HepG2 (cell line): ENCODE measurements around the gene JPH3. TPM values are rescaled to one million over a fixed set of nuclear protein-coding genes. Genes with fewer than 3 reads are reported as not detected.

Experiments
- ATAC-seq: fragments of 200-7000 bp; cut with Tn5 transposase; 3 replicates; pipeline ENCODE4 v1.9.1; 2020; ENCODE audit warnings: mild to moderate bottlenecking, moderate library complexity
- BruUV-seq: library from RNA; stranded (reverse); fragments of 400-500 nt; replicated peaks from 2 replicates; lab custom pipeline; 2021; lab: Mats Ljungman, UMichigan
- CTCF ChIA-PET: fragments of 300-600 bp; formaldehyde crosslinking; extraction: SDS; loops from one replicate; lab custom pipeline; 2021; ENCODE audit warnings: low total read pairs, inconsistent platforms, low intra/inter-chr PET ratio; lab: Yijun Ruan, JAX
- POLR2A ChIA-PET: fragments of 350-600 bp; sonication (Branson Sonifier 250); formaldehyde crosslinking; loops from one replicate; lab custom pipeline; 2020; ENCODE audit warnings: antibody characterized with exemption, inconsistent platforms; lab: Yijun Ruan, JAX
- DNase-seq: peaks from one replicate; pipeline ENCODE4 v3.0.0-alpha.2; 2015; ENCODE audit warnings: low spot score
- FAIRE-seq: peaks from 3 replicates; lab custom pipeline; 2011; peaks lifted over from hg19 to GRCh38; lab: Jason Lieb, UNC
- H2AFZ ChIP-seq: one replicate; pipeline ENCODE4 v1.6.1; 2011; ENCODE audit warnings: low read length, inconsistent platforms
- H3K27ac ChIP-seq: fragments of 300-600 bp; 3 replicates; pipeline ENCODE4 v1.8.0; 2011; ENCODE audit warnings: mixed run types, mild to moderate bottlenecking, mixed read lengths, low read length, inconsistent platforms; ENCODE audit not compliant: insufficient read depth; ENCODE audit errors: extremely low read length
- H3K27me3 ChIP-seq, 2 experiments: fragments of 200-600 bp in 1 of 2; 2 replicates in 1 of 2; 3 replicates in 1 of 2; pipeline versions ENCODE4 v1.6.0 to v1.8.0; 2011; ENCODE audit warnings: low read length in 2 of 2, mild to moderate bottlenecking in 2 of 2, moderate library complexity in 2 of 2, inconsistent platforms in 1 of 2; ENCODE audit not compliant: insufficient read depth in 2 of 2, control insufficient read depth in 1 of 2
- H3K36me3 ChIP-seq, 2 experiments: fragments of 200-600 bp in 1 of 2; replicated peaks in 1 of 2; 2 replicates in 1 of 2; 3 replicates in 1 of 2; pipeline versions ENCODE4 v1.5.1 to v1.8.0; 2011; ENCODE audit warnings: low read length in 2 of 2, inconsistent platforms in 1 of 2; ENCODE audit not compliant: insufficient read depth in 2 of 2, control insufficient read depth in 1 of 2
- H3K4me1 ChIP-seq: 2 replicates; pipeline ENCODE4 v1.5.1; 2012; ENCODE audit warnings: low read length, inconsistent platforms; ENCODE audit not compliant: insufficient read depth
- H3K4me2 ChIP-seq: 2 replicates; pipeline ENCODE4 v1.6.0; 2011; ENCODE audit warnings: low read depth, low read length, inconsistent platforms
- H3K4me3 ChIP-seq, 3 experiments: fragments of 200-600 bp in 1 of 3; sonication (generic), shearing (Covaris generic) in 1 of 3; replicated peaks in 1 of 3; 2 replicates each; pipeline ENCODE4 v1.5.1; 2011 to 2016; ENCODE audit warnings: low read length in 3 of 3, inconsistent platforms in 2 of 3, low read depth in 2 of 3, mild to moderate bottlenecking in 2 of 3, control low read depth in 1 of 3, mixed read lengths in 1 of 3; ENCODE audit not compliant: insufficient read depth in 1 of 3
- H3K79me2 ChIP-seq: one replicate; pipeline ENCODE4 v1.6.1; 2011; ENCODE audit warnings: low read length, inconsistent platforms; ENCODE audit not compliant: insufficient read depth
- H3K9ac ChIP-seq: 2 replicates; pipeline ENCODE4 v1.6.0; 2011; ENCODE audit warnings: mild to moderate bottlenecking, low read depth, low read length, inconsistent platforms; ENCODE audit not compliant: insufficient read depth
- H3K9me3 ChIP-seq: 2 replicates; pipeline ENCODE4 v1.5.1; 2012; ENCODE audit warnings: mild to moderate bottlenecking, low read length
- H4K20me1 ChIP-seq: 2 replicates; pipeline ENCODE4 v1.6.0; 2011; ENCODE audit warnings: inconsistent platforms, mild to moderate bottlenecking, low read length, moderate library complexity; ENCODE audit not compliant: insufficient read depth
- HDAC2 ChIP-seq: sonication (generic); formaldehyde crosslinking; IDR thresholded peaks from 2 replicates; pipeline ENCODE4 v1.4.0; 2020; ENCODE audit warnings: missing genetic modification reagents
- SMARCE1 ChIP-seq: fragments of 450-650 bp; IDR thresholded peaks from 2 replicates; pipeline ENCODE4 v1.6.1; 2017; ENCODE audit warnings: borderline replicate concordance
- ZNF598 ChIP-seq: sonication (generic); formaldehyde crosslinking; IDR thresholded peaks from 2 replicates; pipeline ENCODE4 v1.5.1; 2020; ENCODE audit warnings: mild to moderate bottlenecking, missing genetic modification reagents, borderline replicate concordance
- ZNF768 ChIP-seq: sonication (generic); formaldehyde crosslinking; IDR thresholded peaks from 2 replicates; pipeline ENCODE4 v1.4.0; 2020; ENCODE audit warnings: missing genetic modification reagents
- WGBS: methylation state at CpG from one replicate; pipeline ENCODE4 v1.1.6; 2017; ENCODE audit warnings: low lambda C conversion rate; 5-methylcytosine and 5-hydroxymethylcytosine counted together
- in situ Hi-C: cut with HindIII; loops from 2 replicates; pipeline ENCODE4 v1.10.0; 2017; ENCODE audit warnings: low pct_unique_long_range_greater_than_20kb; ENCODE audit not compliant: extremely low pct_ligation_motif_present
- intact Hi-C: fragments of 100-400 bp; cut with micrococcal nuclease; formaldehyde crosslinking; loops from one replicate; pipeline ENCODE4 v1.10.0; 2022; ENCODE audit not compliant: unreplicated experiment
- polyA plus RNA-seq, 8 experiments: library from polyadenylated mRNA; depleted of rRNA in 3 of 8; stranded (reverse) in 7 of 8; unstranded in 1 of 8; fragments of >200 nt; fragmentation: Illumina TruSeq in 4 of 8; extraction: Trizol in 4 of 8; gene quantifications; 2 replicates each; pipeline versions ENCODE4 v1.2.1 to v1.2.3, GENCODE V29; 2011 to 2016; ENCODE audit warnings: low read depth in 4 of 8, missing spikeins in 1 of 8, mixed read lengths in 1 of 8; ENCODE audit not compliant: insufficient read depth in 1 of 8
- total RNA-seq, 5 experiments: library from RNA; depleted of rRNA; stranded (reverse); fragments of >200 nt; fragmentation: Illumina TruSeq; extraction: Trizol; gene quantifications; 2 replicates each; pipeline ENCODE4 v1.2.3, GENCODE V29; 2016; ENCODE audit warnings: low read depth in 1 of 5
- TF ChIP-seq, protein P1 (sequence below): sonication (generic); formaldehyde crosslinking; IDR thresholded peaks from one replicate; pipeline ENCODE4 v1.5.1; 2020; ENCODE audit warnings: mild to moderate bottlenecking, missing genetic modification reagents; ENCODE audit errors: not compliant biosample characterization
- TF ChIP-seq, protein P2 (sequence below): fragments of 450-650 bp; IDR thresholded peaks from 2 replicates; pipeline ENCODE4 v1.6.1; 2016
- TF ChIP-seq, protein P3 (sequence below): IDR thresholded peaks from 2 replicates; pipeline ENCODE4 v1.6.1; 2016; ENCODE audit warnings: low read depth, missing genetic modification reagents, missing compliant biosample characterization

JPH3 gene
- total and polyA plus RNA-seq, 2 of the 13 experiments (the other 11 are each of a cell fraction or from before 2014, with no cell fraction given): not detected

DNA sequence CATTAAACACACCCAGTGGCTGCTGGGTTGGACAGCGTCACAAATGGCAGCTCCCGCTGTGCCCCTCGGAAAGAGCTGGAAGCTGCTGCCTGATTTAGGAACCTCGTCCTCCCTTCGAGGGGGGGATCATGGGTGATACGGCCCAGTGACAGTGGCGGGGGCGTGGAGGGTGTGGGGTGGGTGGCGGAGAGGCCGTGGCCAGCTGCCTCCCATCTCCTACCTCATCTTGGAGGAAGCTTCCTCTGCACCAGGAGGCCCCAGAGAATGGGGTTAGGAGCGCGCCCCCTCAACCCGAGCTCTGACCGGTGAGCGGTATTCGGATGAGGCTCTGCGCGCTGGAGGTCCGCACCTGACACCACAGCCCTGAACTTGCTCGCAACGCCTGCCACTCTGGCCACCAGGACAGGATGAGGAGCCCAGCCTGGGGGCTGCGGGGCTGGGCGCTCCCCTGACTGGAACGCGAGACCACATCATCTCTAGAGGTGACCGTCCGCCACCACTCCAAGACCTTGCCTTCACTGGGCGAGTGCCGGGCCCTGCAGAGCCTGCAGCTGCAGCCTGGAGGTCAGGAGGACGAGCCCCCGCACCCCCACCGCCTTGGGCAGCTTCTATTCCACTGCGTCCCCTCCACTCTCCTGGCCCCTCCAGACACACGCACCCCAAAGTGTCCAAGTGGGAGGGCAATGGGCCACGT is 82.5 kb downstream of the JPH3 start (continued):
- no peak for TF ChIP-seq HDAC2 (CRISPR knock-in tag)
- TF ChIP-seq, protein P1, sequence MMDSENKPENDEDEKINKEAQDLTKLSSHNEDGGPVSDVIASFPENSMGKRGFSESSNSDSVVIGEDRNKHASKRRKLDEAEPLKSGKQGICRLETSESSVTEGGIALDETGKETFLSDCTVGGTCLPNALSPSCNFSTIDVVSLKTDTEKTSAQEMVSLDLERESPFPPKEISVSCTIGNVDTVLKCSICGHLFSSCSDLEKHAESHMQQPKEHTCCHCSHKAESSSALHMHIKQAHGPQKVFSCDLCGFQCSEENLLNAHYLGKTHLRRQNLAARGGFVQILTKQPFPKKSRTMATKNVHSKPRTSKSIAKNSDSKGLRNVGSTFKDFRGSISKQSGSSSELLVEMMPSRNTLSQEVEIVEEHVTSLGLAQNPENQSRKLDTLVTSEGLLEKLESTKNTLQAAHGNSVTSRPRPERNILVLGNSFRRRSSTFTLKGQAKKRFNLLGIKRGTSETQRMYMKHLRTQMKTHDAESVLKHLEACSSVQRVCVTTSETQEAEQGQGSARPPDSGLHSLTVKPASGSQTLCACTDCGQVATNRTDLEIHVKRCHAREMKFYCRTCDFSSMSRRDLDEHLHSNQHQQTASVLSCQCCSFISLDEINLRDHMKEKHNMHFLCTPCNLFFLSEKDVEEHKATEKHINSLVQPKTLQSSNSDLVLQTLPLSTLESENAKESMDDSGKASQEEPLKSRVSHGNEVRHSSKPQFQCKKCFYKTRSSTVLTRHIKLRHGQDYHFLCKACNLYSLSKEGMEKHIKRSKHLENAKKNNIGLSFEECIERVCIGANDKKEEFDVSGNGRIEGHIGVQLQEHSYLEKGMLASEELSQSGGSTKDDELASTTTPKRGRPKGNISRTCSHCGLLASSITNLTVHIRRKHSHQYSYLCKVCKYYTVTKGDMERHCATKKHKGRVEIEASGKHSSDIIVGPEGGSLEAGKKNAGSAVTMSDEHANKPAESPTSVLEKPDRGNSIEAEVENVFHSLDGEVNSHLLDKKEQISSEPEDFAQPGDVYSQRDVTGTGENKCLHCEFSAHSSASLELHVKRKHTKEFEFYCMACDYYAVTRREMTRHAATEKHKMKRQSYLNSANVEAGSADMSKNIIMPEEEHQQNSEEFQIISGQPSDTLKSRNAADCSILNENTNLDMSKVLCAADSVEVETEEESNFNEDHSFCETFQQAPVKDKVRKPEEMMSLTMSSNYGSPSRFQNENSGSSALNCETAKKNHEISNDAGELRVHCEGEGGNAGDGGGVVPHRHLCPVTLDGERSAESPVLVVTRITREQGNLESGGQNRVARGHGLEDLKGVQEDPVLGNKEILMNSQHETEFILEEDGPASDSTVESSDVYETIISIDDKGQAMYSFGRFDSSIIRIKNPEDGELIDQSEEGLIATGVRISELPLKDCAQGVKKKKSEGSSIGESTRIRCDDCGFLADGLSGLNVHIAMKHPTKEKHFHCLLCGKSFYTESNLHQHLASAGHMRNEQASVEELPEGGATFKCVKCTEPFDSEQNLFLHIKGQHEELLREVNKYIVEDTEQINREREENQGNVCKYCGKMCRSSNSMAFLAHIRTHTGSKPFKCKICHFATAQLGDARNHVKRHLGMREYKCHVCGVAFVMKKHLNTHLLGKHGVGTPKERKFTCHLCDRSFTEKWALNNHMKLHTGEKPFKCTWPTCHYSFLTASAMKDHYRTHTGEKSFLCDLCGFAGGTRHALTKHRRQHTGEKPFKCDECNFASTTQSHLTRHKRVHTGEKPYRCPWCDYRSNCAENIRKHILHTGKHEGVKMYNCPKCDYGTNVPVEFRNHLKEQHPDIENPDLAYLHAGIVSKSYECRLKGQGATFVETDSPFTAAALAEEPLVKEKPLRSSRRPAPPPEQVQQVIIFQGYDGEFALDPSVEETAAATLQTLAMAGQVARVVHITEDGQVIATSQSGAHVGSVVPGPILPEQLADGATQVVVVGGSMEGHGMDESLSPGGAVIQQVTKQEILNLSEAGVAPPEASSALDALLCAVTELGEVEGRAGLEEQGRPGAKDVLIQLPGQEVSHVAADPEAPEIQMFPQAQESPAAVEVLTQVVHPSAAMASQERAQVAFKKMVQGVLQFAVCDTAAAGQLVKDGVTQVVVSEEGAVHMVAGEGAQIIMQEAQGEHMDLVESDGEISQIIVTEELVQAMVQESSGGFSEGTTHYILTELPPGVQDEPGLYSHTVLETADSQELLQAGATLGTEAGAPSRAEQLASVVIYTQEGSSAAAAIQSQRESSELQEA: no peak
- no peak for TF ChIP-seq ZNF598 (CRISPR knock-in tag)

DNA sequence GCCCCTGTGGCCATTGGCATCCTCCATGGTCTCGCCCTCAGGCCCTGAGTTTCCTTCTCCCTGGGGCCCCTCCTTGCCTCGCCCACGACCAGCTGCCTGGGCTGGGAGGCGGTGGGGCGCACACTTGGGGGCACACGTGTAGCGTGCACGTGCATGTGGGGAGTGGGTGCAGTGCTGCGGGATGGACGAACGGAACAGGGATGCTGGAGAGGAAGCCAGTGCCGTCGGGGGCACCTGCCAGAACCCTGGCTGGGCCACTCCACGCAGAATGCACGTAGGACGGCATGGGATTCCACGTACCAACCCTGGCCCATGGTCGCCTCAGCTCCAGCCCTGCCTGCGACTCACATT is 83.1 kb downstream of the JPH3 start:
- Histone ChIP-seq H3K27me3 (peaks cover 17 to 80% of the 10 kb centered on the region in 2 experiments), H3K36me3 (no peaks in the 10 kb centered on the region), H3K4me1 (no peaks in the 10 kb centered on the region), H3K27ac (no peak overlapping the region), H3K4me3 (no peak overlapping the region), H4K20me1 (peaks cover 9% of the 10 kb centered on the region; the same call in 1 of the 2 replicates), H3K4me2 (no peak overlapping the region), H3K9me3 (no peaks in the 10 kb centered on the region), H3K9ac (no peak overlapping the region), H3K79me2 (no peaks in the 10 kb centered on the region), H2AFZ (no peak overlapping the region)
- DNase-seq: no peak
- no peak for FAIRE-seq
- ATAC-seq: no peak
- in situ Hi-C loops (no loop called here), intact Hi-C loops (no loop called here)
- WGBS: 49% methylated on average over 19 of the region's 19 CpGs
- ChIA-PET CTCF (no interaction called here), POLR2A (no interaction called here)
- BruUV-seq: no TSS peak
- no peak for TF ChIP-seq SMARCE1
- TF ChIP-seq, protein P2, sequence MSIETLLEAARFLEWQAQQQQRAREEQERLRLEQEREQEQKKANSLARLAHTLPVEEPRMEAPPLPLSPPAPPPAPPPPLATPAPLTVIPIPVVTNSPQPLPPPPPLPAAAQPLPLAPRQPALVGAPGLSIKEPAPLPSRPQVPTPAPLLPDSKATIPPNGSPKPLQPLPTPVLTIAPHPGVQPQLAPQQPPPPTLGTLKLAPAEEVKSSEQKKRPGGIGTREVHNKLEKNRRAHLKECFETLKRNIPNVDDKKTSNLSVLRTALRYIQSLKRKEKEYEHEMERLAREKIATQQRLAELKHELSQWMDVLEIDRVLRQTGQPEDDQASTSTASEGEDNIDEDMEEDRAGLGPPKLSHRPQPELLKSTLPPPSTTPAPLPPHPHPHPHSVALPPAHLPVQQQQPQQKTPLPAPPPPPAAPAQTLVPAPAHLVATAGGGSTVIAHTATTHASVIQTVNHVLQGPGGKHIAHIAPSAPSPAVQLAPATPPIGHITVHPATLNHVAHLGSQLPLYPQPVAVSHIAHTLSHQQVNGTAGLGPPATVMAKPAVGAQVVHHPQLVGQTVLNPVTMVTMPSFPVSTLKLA: 0 out of 2 replicates have a peak, but pooled peaks have one; percentile 8
- TF ChIP-seq, protein P3, sequence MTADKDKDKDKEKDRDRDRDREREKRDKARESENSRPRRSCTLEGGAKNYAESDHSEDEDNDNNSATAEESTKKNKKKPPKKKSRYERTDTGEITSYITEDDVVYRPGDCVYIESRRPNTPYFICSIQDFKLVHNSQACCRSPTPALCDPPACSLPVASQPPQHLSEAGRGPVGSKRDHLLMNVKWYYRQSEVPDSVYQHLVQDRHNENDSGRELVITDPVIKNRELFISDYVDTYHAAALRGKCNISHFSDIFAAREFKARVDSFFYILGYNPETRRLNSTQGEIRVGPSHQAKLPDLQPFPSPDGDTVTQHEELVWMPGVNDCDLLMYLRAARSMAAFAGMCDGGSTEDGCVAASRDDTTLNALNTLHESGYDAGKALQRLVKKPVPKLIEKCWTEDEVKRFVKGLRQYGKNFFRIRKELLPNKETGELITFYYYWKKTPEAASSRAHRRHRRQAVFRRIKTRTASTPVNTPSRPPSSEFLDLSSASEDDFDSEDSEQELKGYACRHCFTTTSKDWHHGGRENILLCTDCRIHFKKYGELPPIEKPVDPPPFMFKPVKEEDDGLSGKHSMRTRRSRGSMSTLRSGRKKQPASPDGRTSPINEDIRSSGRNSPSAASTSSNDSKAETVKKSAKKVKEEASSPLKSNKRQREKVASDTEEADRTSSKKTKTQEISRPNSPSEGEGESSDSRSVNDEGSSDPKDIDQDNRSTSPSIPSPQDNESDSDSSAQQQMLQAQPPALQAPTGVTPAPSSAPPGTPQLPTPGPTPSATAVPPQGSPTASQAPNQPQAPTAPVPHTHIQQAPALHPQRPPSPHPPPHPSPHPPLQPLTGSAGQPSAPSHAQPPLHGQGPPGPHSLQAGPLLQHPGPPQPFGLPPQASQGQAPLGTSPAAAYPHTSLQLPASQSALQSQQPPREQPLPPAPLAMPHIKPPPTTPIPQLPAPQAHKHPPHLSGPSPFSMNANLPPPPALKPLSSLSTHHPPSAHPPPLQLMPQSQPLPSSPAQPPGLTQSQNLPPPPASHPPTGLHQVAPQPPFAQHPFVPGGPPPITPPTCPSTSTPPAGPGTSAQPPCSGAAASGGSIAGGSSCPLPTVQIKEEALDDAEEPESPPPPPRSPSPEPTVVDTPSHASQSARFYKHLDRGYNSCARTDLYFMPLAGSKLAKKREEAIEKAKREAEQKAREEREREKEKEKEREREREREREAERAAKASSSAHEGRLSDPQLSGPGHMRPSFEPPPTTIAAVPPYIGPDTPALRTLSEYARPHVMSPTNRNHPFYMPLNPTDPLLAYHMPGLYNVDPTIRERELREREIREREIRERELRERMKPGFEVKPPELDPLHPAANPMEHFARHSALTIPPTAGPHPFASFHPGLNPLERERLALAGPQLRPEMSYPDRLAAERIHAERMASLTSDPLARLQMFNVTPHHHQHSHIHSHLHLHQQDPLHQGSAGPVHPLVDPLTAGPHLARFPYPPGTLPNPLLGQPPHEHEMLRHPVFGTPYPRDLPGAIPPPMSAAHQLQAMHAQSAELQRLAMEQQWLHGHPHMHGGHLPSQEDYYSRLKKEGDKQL (CRISPR knock-in tag): no peak
- 0 out of 2 replicates have a peak, but pooled peaks have one; percentile 17 for TF ChIP-seq ZNF768
